Spleen (tissue), 7 donors: Measurements from ENCODE around the gene ENOSF1.

ENCODE experiments used
- CTCF ChIP-seq, 11 experiments: fragments of 200-600 bp in 7 of 11; fragments of 450-650 bp in 4 of 11; sonication (generic) in 4 of 11; IDR thresholded peaks in 8 of 11; conservative IDR thresholded peaks in 3 of 11; 1 replicate in 7 of 11; 2 replicates in 4 of 11; pipeline versions ENCODE4 v1.4.0 to v1.8.0; 2016 to 2021; ENCODE audit warnings: antibody characterized with exemption in 11 of 11, inconsistent platforms in 4 of 11, mild to moderate bottlenecking in 1 of 11
- POLR2A ChIP-seq, 3 donors: fragments of 450-650 bp; IDR thresholded peaks; one replicate each; pipeline ENCODE4 v1.5.1; 2017; ENCODE audit warnings: antibody characterized with exemption in 3 of 3, mild to moderate bottlenecking in 1 of 3
- donor health status: DM: no; HTN: no; CAD: no; lungs with moderate emphysema.
- donor health status: DM: no; HTN: no; CAD: no.
- donor health status: DM: no; HTN: no; CAD: no.

- TF ChIP-seq POLR2A (IDR thresholded peaks at IDR 0.05) (no peak), CTCF (IDR thresholded peaks at IDR 0.05 in 8 of 11, conservative IDR thresholded peaks at IDR 0.05 in 3 of 11) (no peak)
Observed at GRCh38 chr18:750456-750855, 38.0 kb upstream of the ENOSF1 start.
